Adrenal gland (tissue), 12 donors: ENCODE measurements around the gene GRIK1. TPM values are rescaled to one million over a fixed set of nuclear protein-coding genes. Genes with fewer than 3 reads are reported as not detected.
"Not testable (repeated sequence)": the region's sequence is repeated elsewhere in the genome, so short reads cannot be mapped to it uniquely, and the experiment has no call there.

Experiments used
- DNase-seq, 7 donors: peaks; one replicate each; pipeline ENCODE4 v3.0.0-alpha.2; 2019 to 2020
- H3K27ac ChIP-seq, 5 donors: fragments of 200-600 bp; sonication (generic) in 4 of 5; 1 replicate in 3 of 5; 2 replicates in 2 of 5; pipeline versions ENCODE4 v1.5.1 to v1.8.0; 2016 to 2020; ENCODE audit warnings: mild to moderate bottlenecking in 1 of 5
- H3K27me3 ChIP-seq: fragments of 200-600 bp; 2 replicates; pipeline ENCODE4 v1.8.0; 2021
- H3K36me3 ChIP-seq, 2 donors: fragments of 200-600 bp; replicated peaks in 1 of 2; 1 replicate in 1 of 2; 2 replicates in 1 of 2; pipeline versions ENCODE4 v1.5.1 to v1.8.0; 2018 to 2022
- H3K4me1 ChIP-seq, 2 donors: fragments of 200-600 bp; replicated peaks in 1 of 2; 1 replicate in 1 of 2; 2 replicates in 1 of 2; pipeline versions ENCODE4 v1.5.1 to v1.8.0; 2018 to 2021
- H3K4me3 ChIP-seq, 4 donors: fragments of 200-600 bp; sonication (generic) in 3 of 4; one replicate each; pipeline ENCODE4 v1.5.1; 2016 to 2018
- H3K9me3 ChIP-seq, 3 donors: fragments of 200-600 bp; sonication (generic) in 1 of 3; replicated peaks in 1 of 3; 1 replicate in 2 of 3; 2 replicates in 1 of 3; pipeline versions ENCODE4 v1.5.1 to v1.8.0; 2016 to 2021
- POLR2A ChIP-seq, 2 donors: fragments of 450-650 bp; IDR thresholded peaks; one replicate each; pipeline ENCODE4 v1.6.1; 2017; ENCODE audit warnings: antibody characterized with exemption in 2 of 2, mild to moderate bottlenecking in 2 of 2, moderate library complexity in 1 of 2
- WGBS, 4 donors: extraction: QIAGEN DNeasy Blood & Tissue Kit in 2 of 4; methylation state at CpG; one replicate each; pipeline versions ENCODE4 v1.1.5 to v1.1.7; 2013 to 2017; 5-methylcytosine and 5-hydroxymethylcytosine counted together
- intact Hi-C, 2 donors: fragments of 100-400 bp; cut with DNase I; formaldehyde crosslinking; loops; one replicate each; pipeline versions ENCODE4 v1.14.1 to v1.15.0; 2022 to 2023
- polyA plus RNA-seq, 3 donors: library from polyadenylated mRNA; stranded (reverse); fragments of 200-250 nt in 2 of 3; fragments of 350-450 nt in 1 of 3; fragmentation: Illumina TruSeq in 1 of 3; extraction: RNeasy Lipid Tissue Mini Kit (QIAGEN cat#74804) in 1 of 3; gene quantifications; one replicate each; pipeline ENCODE4 v1.2.3, GENCODE V29; 2013 to 2014
- total RNA-seq, 9 donors: library from RNA; depleted of rRNA in 4 of 9; stranded (reverse); fragments of >200 nt in 4 of 9; fragments of 120-200 nt in 1 of 9; fragmentation: NEBNext Ultra II Directional in 1 of 9; extraction: Animal tissue kit (Norgen Biotek cat#: 25700) in 1 of 9; gene quantifications; one replicate each; pipeline versions ENCODE4 v1.1.0 to v1.2.4, GENCODE V29; 2013 to 2023
- TF ChIP-seq, protein P1 (sequence below), 6 experiments: fragments of 450-650 bp in 4 of 6; fragments of 200-600 bp in 2 of 6; sonication (generic) in 1 of 6; IDR thresholded peaks; 1 replicate in 5 of 6; 2 replicates in 1 of 6; pipeline versions ENCODE4 v1.5.1 to v1.8.0; 2016 to 2021; ENCODE audit warnings: antibody characterized with exemption in 6 of 6, mild to moderate bottlenecking in 2 of 6, moderate library complexity in 1 of 6
- donor health status: healthy with polysubstance abuse.
- donor health status: Bipolar disorder and iron deficiency.
- donor health status: DM: yes; HTN: yes; CAD: no.
- donor health status: DM: no; HTN: no; CAD: no.
- donor health status: DM: no; HTN: no; CAD: no.
- donor health status: DM: yes; HTN: yes; CAD: no.

Gene GRIK1
- total and polyA plus RNA-seq, 12 donors: 0.23 to 47.4 (median 8.1) TPM; not detected in 3

- no peaks in the 10 kb centered on the region for H3K36me3 ChIP-seq
- 84 to 98% (median 94%) methylated on average over 3 of the region's 3 CpGs for whole genome bisulfite sequencing, 4 donors
- H3K9me3 ChIP-seq: no peaks in the 10 kb centered on the region
- no peaks in the 10 kb centered on the region for H3K27me3 ChIP-seq
- intact Hi-C loops: no loop called here
- no peaks in the 10 kb centered on the region for H3K4me1 ChIP-seq
- no peak overlapping the region for H3K27ac ChIP-seq
- TF ChIP-seq, protein P1, sequence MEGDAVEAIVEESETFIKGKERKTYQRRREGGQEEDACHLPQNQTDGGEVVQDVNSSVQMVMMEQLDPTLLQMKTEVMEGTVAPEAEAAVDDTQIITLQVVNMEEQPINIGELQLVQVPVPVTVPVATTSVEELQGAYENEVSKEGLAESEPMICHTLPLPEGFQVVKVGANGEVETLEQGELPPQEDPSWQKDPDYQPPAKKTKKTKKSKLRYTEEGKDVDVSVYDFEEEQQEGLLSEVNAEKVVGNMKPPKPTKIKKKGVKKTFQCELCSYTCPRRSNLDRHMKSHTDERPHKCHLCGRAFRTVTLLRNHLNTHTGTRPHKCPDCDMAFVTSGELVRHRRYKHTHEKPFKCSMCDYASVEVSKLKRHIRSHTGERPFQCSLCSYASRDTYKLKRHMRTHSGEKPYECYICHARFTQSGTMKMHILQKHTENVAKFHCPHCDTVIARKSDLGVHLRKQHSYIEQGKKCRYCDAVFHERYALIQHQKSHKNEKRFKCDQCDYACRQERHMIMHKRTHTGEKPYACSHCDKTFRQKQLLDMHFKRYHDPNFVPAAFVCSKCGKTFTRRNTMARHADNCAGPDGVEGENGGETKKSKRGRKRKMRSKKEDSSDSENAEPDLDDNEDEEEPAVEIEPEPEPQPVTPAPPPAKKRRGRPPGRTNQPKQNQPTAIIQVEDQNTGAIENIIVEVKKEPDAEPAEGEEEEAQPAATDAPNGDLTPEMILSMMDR (IDR thresholded peaks at IDR 0.05): no peak
- TF ChIP-seq POLR2A (IDR thresholded peaks at IDR 0.05): no peak
- H3K4me3 ChIP-seq: no peak overlapping the region
- no peak for DNase-seq
Observed at GRCh38 chr21:29613877-29614276, 325.9 kb downstream of the GRIK1 start.

DNA sequence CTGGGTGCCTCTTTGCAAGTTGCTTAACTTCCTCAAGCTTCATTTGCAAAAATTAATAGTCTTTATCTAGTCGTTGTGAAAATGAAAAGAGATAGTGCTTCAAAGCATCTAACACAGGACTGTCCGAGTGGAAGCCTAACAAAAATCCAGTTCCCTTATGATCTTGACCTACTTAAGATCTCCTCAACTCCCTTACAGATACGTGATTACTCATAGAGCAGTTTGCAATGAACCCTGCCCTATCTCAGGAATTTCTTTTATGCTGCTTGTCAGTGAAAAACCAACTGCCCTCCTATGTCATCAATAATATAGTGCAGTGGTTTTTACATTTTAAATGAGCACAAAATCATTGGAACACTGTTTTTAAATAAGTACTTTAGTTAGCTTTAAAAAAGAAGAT lies 326.8 kb downstream of the GRIK1 start:
- intact Hi-C loops: no loop called here

GRCh38 chr21:29610779-29611360 lies 328.9 kb downstream of the GRIK1 start:
- 41 to 68% (median 53%) methylated on average over 2 of the region's 2 CpGs for WGBS, 4 donors
- Histone ChIP-seq H3K4me3 (no peak overlapping the region), H3K27ac (no peak overlapping the region), H3K4me1 (no peaks in the 10 kb centered on the region), H3K36me3 (no peaks in the 10 kb centered on the region), H3K9me3 (no peaks in the 10 kb centered on the region), H3K27me3 (no peaks in the 10 kb centered on the region)
- intact Hi-C loops: no loop called here
- no peak for DNase-seq
- TF ChIP-seq POLR2A (IDR thresholded peaks at IDR 0.05): no peak
- TF ChIP-seq, protein P1 (IDR thresholded peaks at IDR 0.05): no peak

More for the DNA sequence above, 326.8 kb downstream of the GRIK1 start:
- 23 to 35% (median 26%) methylated on average over 3 of the region's 3 CpGs for WGBS, 4 donors
- H3K4me3 ChIP-seq: no peak overlapping the region
- no peak for DNase-seq
- no peaks in the 10 kb centered on the region for H3K4me1 ChIP-seq
- no peak for TF ChIP-seq POLR2A (IDR thresholded peaks at IDR 0.05)
- TF ChIP-seq, protein P1 (IDR thresholded peaks at IDR 0.05): no peak
- H3K9me3 ChIP-seq: no peaks in the 10 kb centered on the region
- no peaks in the 10 kb centered on the region for H3K36me3 ChIP-seq
- no peak overlapping the region for H3K27ac ChIP-seq
- H3K27me3 ChIP-seq: no peaks in the 10 kb centered on the region

GRCh38 chr21:29606613-29607012 lies 333.2 kb downstream of the GRIK1 start:
- Histone ChIP-seq H3K36me3 (no peaks in the 10 kb centered on the region), H3K27me3 (no peaks in the 10 kb centered on the region), H3K27ac (no peak overlapping the region), H3K9me3 (no peaks in the 10 kb centered on the region), H3K4me3 (no peak overlapping the region), H3K4me1 (no peaks in the 10 kb centered on the region)
- intact Hi-C loops: no loop called here
- no peak for DNase-seq
- TF ChIP-seq, protein P1 (IDR thresholded peaks at IDR 0.05): no peak
- TF ChIP-seq POLR2A (IDR thresholded peaks at IDR 0.05): no peak
- 93 to 99% (median 93%) methylated on average over 3 of the region's 3 CpGs for WGBS, 4 donors

GRCh38 chr21:29605219-29605618 lies 334.6 kb downstream of the GRIK1 start:
- intact Hi-C loops, H3K27me3 ChIP-seq, H3K36me3 ChIP-seq, H3K9me3 ChIP-seq, H3K4me1 ChIP-seq, DNase-seq, H3K4me3 ChIP-seq, H3K27ac ChIP-seq: not testable (repeated sequence)
- 65 to 86% (median 78%) methylated on average over 3 of the region's 3 CpGs for WGBS, 4 donors
